Measurements from ENCODE around the gene POU2F2.

- TF ChIP-seq POLR2A (IDR thresholded peaks at IDR 0.05) = no peak
- peak in 8 of 11 experiments; percentile 32 to 59 (median 46) for TF ChIP-seq CTCF (IDR thresholded peaks at IDR 0.05 in 8 of 11, conservative IDR thresholded peaks at IDR 0.05 in 3 of 11)
- peak in 1 of 3 donors; percentile 18 for TF ChIP-seq POLR2AphosphoS5 (IDR thresholded peaks at IDR 0.05)
Observed at GRCh38 chr19:42081584-42082203, 50.6 kb downstream of the POU2F2 start.
